Measurements from ENCODE around the gene UACA. TPM values are rescaled to one million over a fixed set of nuclear protein-coding genes. Genes with fewer than 3 reads are reported as not detected.

UACA gene
- total RNA-seq, 1 donor from 2014 or later = 48.0 TPM

DNA sequence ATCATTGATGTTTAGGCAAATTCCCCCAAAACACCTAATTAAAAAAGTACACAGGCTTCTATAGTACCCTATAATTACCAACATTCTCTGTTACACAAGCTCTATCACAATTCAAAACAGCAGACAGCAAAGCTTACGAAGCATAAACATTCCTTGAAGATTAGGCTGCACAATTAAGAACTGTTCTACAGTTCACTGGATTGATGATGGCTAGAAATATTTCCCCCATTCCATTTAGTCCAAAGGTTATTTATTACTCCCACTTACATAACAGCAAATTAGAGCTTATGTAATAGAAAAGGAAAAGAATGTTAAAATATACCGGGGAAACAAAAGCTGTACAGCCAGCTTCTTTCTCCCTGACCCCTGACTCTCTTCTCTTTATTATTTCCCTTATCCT is 49.3 kb downstream of the UACA start:
- peak; percentile 84 for DNase-seq (ENCODE audit: low read depth)

- DNase-seq (ENCODE audit: low read depth) = no peak
These were observed 51.1 kb downstream of the UACA start for GRCh38 chr15:70712271-70712670.

DNA sequence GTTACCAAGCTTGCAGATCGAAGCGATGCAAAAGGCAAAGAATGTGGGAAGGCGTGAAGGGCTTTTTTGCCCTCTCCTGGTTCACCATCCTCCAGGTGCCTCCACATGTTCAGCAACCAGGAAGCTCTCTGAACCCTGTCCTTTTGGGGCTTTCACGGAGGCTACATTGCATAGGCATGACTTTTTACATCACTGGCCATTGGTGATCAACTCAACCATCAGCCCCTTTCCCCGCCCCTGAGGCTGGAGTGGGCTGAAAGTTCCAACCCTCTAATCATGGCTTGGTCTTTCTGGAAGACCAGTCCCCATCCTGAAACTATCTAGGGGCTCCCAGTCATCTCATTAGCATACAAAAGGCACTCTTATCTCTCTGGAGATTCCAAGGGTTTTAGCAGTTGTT is 52.6 kb downstream of the UACA start:
- DNase-seq (ENCODE audit: low read depth) = no peak

DNA sequence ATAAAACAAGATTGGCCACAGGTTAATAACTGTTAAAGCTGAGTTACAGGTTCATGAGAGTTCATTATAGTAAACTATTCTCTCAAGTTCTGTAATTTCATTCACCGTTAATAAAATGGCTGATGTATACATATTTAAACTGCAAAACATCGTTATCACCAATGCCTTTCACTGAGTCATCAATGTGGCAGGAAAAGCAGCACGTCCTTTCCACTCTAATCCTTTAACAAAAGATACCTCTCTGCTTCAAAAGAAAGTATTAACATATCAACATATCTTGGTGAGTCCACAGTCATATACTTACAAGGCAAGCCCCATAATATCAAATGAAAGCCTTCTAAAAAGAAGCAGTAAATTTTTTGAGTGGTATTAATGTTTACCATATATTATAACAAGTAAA is 54.5 kb downstream of the UACA start:
- no peak for DNase-seq (ENCODE audit: low read depth)

GRCh38 chr15:70707686-70708300 is 55.6 kb downstream of the UACA start:
- DNase-seq (ENCODE audit: low read depth) = no peak

DNA sequence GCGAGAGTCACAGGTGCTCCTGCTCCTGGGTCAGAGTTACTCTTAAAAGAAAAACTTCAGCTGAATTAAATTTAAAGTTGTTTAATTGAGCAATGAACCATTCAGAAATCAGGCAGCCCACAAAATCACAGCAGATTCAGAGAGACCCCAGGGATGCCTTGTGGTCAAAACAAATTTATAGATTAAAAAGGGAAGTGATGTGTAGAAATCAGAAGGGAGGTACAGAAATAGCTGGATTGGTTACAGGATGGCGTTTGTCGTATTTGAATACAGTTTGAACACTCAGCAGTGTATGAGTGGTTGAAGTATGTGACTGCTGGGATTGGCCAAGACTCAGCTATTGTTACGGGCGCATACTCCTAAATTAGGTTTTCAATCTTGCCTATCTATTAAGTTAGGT is 58.6 kb downstream of the UACA start:
- no peak for DNase-seq (ENCODE audit: low read depth)

GRCh38 chr15:70704166-70704565 is 59.2 kb downstream of the UACA start:
- DNase-seq (ENCODE audit: low read depth) = no peak

DNA sequence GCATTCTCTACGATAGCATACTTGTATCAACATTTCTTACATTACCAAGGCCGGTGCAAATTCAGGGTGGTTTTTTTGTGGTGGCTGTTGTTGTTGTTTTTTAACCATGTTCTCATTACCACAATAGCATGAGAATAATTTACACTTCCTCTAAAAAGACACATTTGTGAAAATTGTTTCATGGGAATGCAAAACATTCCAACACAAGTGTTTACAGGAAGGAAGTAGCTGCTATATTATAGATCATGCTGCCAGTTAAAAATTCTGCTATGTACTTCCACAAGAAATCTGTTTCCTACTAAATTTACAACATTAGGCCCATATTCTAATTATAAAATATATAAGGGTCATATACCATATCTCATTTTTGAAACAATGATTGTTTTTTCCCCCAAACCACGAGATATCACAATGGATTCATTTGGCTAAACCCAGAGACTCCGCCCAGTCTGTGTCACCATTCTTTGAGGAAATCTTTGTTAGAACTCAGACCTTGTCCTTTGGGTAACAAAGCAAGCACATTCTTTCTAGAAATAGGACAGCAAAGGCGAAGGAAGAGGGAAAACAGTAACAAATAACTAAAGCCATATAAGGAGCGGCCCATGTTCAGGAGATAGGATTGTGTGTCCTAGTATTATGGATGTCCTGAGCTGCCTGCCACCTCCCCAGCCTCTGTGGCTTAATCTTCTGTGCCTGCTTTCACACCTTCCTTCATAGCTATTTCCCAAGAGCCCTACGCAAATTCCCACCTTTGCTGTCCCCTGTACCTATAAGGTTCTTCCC is 60.1 kb downstream of the UACA start:
- peak; percentile 54 for DNase-seq (ENCODE audit: low read depth)

DNA sequence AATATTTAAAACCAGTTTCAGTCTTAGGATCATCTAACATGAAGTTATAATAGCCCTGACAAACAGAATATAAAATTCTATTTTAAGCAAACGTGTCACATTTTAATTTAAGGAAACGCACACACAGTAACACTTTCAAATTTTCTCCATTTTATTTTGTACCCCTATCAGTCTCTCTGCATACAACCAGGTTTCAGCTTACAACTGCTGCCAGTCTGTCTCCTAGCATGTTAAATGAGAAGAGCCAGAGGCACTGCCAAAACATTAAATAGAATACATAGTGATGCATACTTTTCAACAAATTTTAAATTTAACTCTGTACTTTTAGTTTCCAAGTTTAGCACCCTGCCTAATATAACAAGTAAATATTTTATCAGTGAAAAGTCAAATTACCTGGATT is 60.8 kb downstream of the UACA start:
- DNase-seq (ENCODE audit: low read depth) = no peak

GRCh38 chr15:70701891-70702568 is 61.3 kb downstream of the UACA start:
- DNase-seq (ENCODE audit: low read depth) = peak; percentile 89

DNA sequence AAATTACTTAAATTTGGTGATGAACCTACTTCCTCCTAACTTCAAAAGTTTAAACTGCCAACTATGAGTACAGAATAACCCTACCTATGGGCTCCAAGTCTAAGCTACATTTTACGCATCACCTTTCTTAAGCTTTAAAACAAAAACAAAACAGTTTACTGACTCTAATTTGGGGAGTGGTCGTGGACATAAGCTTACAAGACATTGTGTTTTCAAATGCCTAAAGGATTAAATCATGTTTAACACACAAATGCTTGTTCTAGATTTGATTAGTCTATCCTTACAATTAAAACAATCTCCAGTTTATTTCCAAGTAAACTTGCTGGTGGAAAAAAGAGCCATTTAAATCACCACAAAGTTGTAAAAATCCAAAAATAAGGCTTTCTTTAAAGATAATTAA is 62.2 kb downstream of the UACA start:
- no peak for DNase-seq (ENCODE audit: low read depth)

GRCh38 chr15:70699890-70700289 is 63.5 kb downstream of the UACA start:
- DNase-seq (ENCODE audit: low read depth) = no peak

DNA sequence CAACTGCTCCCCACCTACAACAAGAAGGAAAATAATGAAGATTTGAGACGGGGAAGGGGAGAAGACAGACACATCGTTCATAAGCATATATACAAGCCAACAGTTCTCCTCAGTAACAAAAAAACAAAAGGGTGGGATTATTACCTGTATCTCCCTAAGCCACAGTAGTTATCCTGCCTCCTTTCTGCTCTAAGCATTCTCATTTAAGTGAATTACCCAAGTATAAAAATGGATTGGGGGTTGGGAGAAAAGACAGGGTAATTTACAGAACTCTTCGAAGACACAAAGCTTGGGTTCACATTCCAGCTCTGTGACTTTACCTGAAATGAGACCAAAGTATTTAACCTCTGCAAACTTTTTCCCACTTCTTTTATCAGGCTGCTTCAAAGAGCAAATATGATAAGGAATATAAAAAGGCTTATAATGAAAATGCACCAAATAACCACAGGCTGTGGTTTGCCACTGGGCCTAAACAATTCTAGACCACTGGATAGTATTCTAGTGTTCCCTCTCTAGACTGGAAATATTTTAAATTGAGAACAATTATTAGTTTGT is 64.4 kb downstream of the UACA start:
- peak; percentile 39 for DNase-seq (ENCODE audit: low read depth)

GRCh38 chr15:70698426-70698825 is 64.9 kb downstream of the UACA start:
- DNase-seq (ENCODE audit: low read depth) = no peak

DNA sequence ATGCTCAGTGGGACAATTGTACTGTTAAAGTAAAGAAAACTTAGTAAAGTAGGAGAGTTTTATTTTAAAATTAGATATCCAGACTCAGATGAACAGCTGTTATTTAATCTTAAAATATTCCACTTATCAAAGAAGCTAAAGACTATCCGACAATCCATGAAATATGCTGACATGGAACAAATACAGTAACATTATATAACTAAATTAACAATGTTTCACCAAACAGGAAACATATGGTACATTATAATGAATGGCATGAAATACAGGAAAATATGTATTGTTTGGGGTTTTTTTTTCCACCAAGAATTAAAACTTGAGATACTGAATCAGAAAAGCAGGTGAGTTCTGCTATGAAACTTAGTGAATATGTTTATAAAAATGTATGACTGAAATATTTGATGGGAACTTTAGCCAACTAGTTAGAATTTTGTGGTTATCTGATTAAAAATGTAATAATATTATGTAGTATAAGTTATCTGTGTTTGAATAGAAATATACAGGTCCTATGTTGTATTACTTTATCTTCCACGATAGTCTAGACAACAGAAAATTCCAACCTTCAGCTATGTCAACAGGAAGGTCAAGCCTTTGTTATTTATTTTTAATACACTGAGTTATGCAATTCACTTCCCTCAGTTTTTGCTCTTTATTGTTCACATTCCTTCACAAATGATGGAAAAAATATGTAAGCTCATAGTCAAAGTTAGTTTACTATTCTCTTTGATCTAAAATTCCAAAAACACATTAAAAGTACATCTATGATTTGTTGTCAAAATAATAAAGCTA is 72.7 kb downstream of the UACA start:
- no peak for DNase-seq (ENCODE audit: low read depth)

GRCh38 chr15:70690021-70690420 is 73.3 kb downstream of the UACA start:
- no peak for DNase-seq (ENCODE audit: low read depth)

DNA sequence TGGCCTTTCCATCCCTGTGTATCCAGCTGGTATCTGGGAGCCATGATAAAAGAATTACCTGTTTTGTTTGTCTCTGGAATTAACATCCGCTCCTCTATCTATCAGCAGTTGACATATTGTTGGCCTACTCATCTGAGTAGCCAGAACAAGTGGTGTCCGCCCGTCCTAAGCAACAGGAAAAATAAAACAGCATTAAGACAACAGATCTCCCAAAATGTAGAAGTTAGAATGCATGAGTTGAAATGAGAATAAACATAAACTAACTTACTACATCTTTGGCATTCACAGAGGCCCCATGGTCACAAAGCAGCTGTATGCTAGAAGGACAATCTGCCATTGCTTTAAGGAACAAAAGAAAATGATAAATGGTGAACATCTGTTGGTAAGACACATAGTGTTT is 75.9 kb downstream of the UACA start:
- DNase-seq (ENCODE audit: low read depth) = no peak

- no peak for DNase-seq (ENCODE audit: low read depth)
These were observed 82.5 kb downstream of the UACA start for GRCh38 chr15:70680817-70681216.

- no peak for DNase-seq (ENCODE audit: low read depth)
These were observed 83.5 kb downstream of the UACA start for GRCh38 chr15:70679919-70680231.

DNA sequence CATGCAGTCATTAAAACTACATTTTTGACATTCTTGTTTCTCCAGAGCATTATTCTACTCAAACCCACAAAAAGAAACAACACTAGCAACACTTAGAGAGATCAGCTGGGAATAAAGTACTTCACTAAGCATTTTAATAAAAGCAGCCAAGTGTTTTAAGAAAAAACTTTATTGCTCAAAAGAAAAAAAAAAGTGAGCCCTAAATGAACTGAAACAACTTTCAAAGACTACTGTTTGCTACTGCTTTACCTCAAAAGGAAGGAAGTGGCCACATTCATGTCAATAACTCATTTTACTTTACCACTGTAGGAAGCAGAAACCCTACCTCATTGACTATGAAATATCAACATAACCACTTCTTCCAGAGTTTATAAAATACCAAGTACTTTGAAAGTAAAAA is 91.3 kb downstream of the UACA start:
- DNase-seq (ENCODE audit: low read depth) = peak; percentile 33

DNA sequence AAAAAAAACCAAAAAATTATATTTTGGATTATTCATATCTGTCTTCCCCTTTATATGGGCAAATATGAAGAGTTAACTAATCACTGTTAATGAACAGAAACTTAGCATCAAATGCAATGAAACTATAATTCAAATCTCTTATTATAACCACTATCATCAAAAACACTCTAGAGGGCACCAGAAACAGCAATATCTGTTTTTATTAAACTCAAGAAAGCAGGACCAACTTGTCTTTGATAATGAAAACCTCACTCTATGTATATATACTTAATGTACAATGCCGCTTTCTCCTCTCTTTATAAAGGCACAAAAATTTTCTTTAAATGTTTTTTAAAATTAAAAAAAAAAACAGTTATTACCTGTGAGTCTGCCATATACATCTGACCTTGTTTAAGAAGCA is 92.7 kb downstream of the UACA start:
- DNase-seq (ENCODE audit: low read depth) = peak; percentile 15

DNA sequence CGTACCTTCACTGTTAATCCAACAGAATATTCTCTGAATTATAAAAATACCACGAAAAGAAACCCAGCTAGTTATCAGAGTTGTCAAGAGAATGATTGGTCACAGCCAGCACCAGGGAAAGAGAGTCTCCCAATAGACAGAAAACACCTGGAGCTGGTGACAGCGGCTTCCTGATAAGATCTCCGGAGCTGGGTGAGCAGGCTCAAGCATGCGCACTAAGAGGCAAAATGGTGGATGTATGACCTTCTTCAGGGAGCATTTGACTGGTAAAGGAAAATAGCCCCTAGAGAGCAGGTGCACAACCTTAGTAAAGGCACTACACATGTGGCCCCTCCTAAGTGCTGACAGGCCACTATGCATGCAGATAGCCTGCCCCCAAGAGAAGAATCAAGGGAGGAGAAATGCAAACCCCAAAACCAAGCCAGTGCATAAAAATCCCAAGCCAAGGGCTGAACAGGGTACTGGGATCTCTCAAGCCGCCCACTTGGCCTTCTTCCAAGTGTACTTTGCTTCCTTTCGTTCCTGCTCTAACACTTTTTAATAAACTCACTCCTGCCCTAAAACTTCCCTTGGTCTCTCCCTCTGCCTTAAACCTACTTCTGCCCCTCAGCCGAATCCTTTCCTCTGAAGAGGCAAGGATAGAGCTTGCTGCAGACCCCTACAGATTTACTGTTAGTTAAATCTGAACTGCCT is 93.2 kb downstream of the UACA start:
- DNase-seq (ENCODE audit: low read depth) = no peak
